HUES64 (cell line): Measurements from ENCODE around the gene PORCN.
"Not testable (repeated sequence)": the region's sequence is repeated elsewhere in the genome, so short reads cannot be mapped to it uniquely, and the experiment has no call there.

Source experiments
- H3K27ac ChIP-seq: 2 replicates; pipeline ENCODE4 v1.7.0; 2013; ENCODE audit warnings: low read depth, low read length, inconsistent platforms
- H3K27me3 ChIP-seq: 2 replicates; pipeline ENCODE4 v1.6.1; 2013; ENCODE audit warnings: mild to moderate bottlenecking, low read length; ENCODE audit not compliant: insufficient read depth
- H3K36me3 ChIP-seq: 2 replicates; pipeline ENCODE4 v1.6.1; 2013; ENCODE audit warnings: mild to moderate bottlenecking, low read length; ENCODE audit not compliant: insufficient read depth
- H3K4me1 ChIP-seq: 2 replicates; pipeline ENCODE4 v1.6.1; 2013; ENCODE audit warnings: mild to moderate bottlenecking, low read length, moderate library complexity; ENCODE audit not compliant: insufficient read depth
- H3K4me3 ChIP-seq: 2 replicates; pipeline ENCODE4 v1.5.1; 2013; ENCODE audit warnings: mild to moderate bottlenecking, low read length, moderate library complexity
- H3K9ac ChIP-seq: 2 replicates; pipeline ENCODE4 v1.6.1; 2013; ENCODE audit warnings: mild to moderate bottlenecking, low read depth, low read length
- H3K9me3 ChIP-seq: 2 replicates; pipeline ENCODE4 v1.6.1; 2013; ENCODE audit warnings: low read depth, low read length; ENCODE audit not compliant: insufficient read depth
- WGBS: fragments of 150-250, 120-280 bp; methylation state at CpG from one replicate; pipeline ENCODE4 v1.1.7; 2013; ENCODE audit warnings: missing lambda C conversion rate; 5-methylcytosine and 5-hydroxymethylcytosine counted together

PORCN gene

DNA sequence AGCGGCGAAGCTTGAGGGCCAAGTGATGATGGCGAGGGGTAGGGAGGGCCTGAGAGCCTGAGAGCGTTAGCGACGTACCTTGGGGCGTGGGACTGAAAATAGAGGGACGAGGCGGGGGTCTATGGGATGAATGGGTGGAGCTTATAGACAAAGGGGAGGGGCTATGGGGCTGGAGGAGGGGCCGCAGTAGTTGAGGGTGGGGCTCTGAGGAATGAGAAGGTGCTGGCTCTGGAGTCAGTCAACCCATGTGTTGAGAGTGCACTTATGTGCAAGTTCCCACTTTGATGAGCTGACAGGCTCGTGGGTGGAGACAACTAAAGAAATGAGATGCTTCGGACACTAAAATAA lies 31.2 kb downstream of the PORCN start:
- H3K4me3 ChIP-seq, result peak overlapping the region; percentile 84
- H3K9me3 ChIP-seq, result no peaks in the 10 kb centered on the region
- H3K9ac ChIP-seq, result peak overlapping the region; percentile 44; the same call in 1 of the 2 replicates
- H3K27me3 ChIP-seq, result no peaks in the 10 kb centered on the region
- 12% methylated on average over 12 of the region's 12 CpGs for WGBS
- H3K27ac ChIP-seq, result peak overlapping the region; percentile 60; the same call in 1 of the 2 replicates
- H3K4me1 ChIP-seq, result no peaks in the 10 kb centered on the region
- H3K36me3 ChIP-seq, result peaks cover 3% of the 10 kb centered on the region; the same call in 1 of the 2 replicates

- Histone ChIP-seq H3K9me3 (no peaks in the 10 kb centered on the region), H3K4me3 (peak overlapping the region; percentile 84), H3K36me3 (peaks cover 7% of the 10 kb centered on the region), H3K27me3 (no peaks in the 10 kb centered on the region), H3K9ac (no peak overlapping the region), H3K4me1 (no peaks in the 10 kb centered on the region), H3K27ac (no peak overlapping the region)
- 88% methylated on average over 7 of the region's 7 CpGs for WGBS
These were observed 31.7 kb downstream of the PORCN start for GRCh38 chrX:48540480-48540879.

GRCh38 chrX:48541140-48541814 lies 32.5 kb downstream of the PORCN start:
- H3K9me3 ChIP-seq, result no peaks in the 10 kb centered on the region
- H3K4me3 ChIP-seq, result no peak overlapping the region
- no peaks in the 10 kb centered on the region for H3K4me1 ChIP-seq
- no peak overlapping the region for H3K9ac ChIP-seq
- peaks cover 10% of the 10 kb centered on the region for H3K36me3 ChIP-seq
- no peaks in the 10 kb centered on the region for H3K27me3 ChIP-seq
- 95% methylated on average over 8 of the region's 10 CpGs for WGBS
- H3K27ac ChIP-seq, result no peak overlapping the region

GRCh38 chrX:48548871-48549270 lies 40.1 kb downstream of the PORCN start:
- Histone ChIP-seq H3K9ac (no peak overlapping the region), H3K27ac (no peak overlapping the region), H3K4me3 (no peak overlapping the region), H3K9me3 (no peaks in the 10 kb centered on the region), H3K4me1 (no peaks in the 10 kb centered on the region), H3K27me3 (no peaks in the 10 kb centered on the region), H3K36me3 (peaks cover 15% of the 10 kb centered on the region)
- WGBS, result 99% methylated on average over 3 of the region's 3 CpGs

GRCh38 chrX:48555731-48556325 lies 47.0 kb downstream of the PORCN start:
- H3K4me3 ChIP-seq, H3K36me3 ChIP-seq: not testable (repeated sequence)
- WGBS, result 82% methylated on average over 7 of the region's 9 CpGs

GRCh38 chrX:48558271-48558670 lies 49.5 kb downstream of the PORCN start:
- no peak overlapping the region for H3K9ac ChIP-seq
- no peak overlapping the region for H3K27ac ChIP-seq
- peaks cover 6% of the 10 kb centered on the region for H3K36me3 ChIP-seq
- no peaks in the 10 kb centered on the region for H3K9me3 ChIP-seq
- WGBS, result 95% methylated on average over 3 of the region's 4 CpGs
- no peaks in the 10 kb centered on the region for H3K4me1 ChIP-seq
- no peaks in the 10 kb centered on the region for H3K27me3 ChIP-seq
- no peak overlapping the region for H3K4me3 ChIP-seq

More at GRCh38 chrX:48555731-48556325, 47.0 kb downstream of the PORCN start:
- H3K4me1 ChIP-seq, H3K27ac ChIP-seq, H3K27me3 ChIP-seq, H3K9me3 ChIP-seq, H3K9ac ChIP-seq: not testable (repeated sequence)

GRCh38 chrX:48559636-48560035 lies 50.8 kb downstream of the PORCN start:
- 96% methylated on average over 24 of the region's 24 CpGs for WGBS
- H3K36me3 ChIP-seq, result peaks cover 6% of the 10 kb centered on the region
- no peaks in the 10 kb centered on the region for H3K27me3 ChIP-seq
- H3K4me3 ChIP-seq, result no peak overlapping the region
- no peak overlapping the region for H3K27ac ChIP-seq
- no peaks in the 10 kb centered on the region for H3K4me1 ChIP-seq
- H3K9ac ChIP-seq, result no peak overlapping the region
- no peaks in the 10 kb centered on the region for H3K9me3 ChIP-seq

- no peak overlapping the region for H3K9ac ChIP-seq
- no peak overlapping the region for H3K27ac ChIP-seq
- H3K4me1 ChIP-seq, result no peaks in the 10 kb centered on the region
- peaks cover 6% of the 10 kb centered on the region for H3K36me3 ChIP-seq
- no peaks in the 10 kb centered on the region for H3K9me3 ChIP-seq
- WGBS, result 90% methylated on average over 14 of the region's 14 CpGs
- no peak overlapping the region for H3K4me3 ChIP-seq
- no peaks in the 10 kb centered on the region for H3K27me3 ChIP-seq
These were observed 51.3 kb downstream of the PORCN start for GRCh38 chrX:48560056-48560455.

DNA sequence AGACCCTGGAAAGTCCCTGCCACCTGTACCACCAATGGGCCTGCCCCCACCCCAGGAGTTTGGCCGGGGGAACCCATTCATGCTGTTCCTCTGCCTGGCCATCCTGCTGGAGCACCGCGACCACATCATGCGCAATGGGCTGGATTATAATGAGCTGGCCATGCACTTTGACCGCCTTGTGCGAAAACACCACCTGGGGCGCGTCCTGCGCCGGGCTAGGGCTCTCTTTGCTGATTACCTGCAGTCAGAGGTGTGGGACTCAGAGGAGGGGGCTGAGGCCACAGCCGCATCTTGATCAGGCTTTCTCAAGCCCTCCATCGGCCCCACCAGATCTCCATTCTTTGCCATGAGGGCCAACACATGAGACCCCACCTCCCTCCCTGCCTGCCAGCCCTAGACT lies 51.9 kb downstream of the PORCN start:
- Histone ChIP-seq H3K9me3 (no peaks in the 10 kb centered on the region), H3K27me3 (no peaks in the 10 kb centered on the region), H3K36me3 (peaks cover 6% of the 10 kb centered on the region), H3K4me3 (no peak overlapping the region), H3K9ac (no peak overlapping the region), H3K4me1 (no peaks in the 10 kb centered on the region), H3K27ac (no peak overlapping the region)
- 97% methylated on average over 12 of the region's 12 CpGs for WGBS

- WGBS, result no CpG with 5 or more reads among the region's 1 CpG
These were observed 61.2 kb downstream of the PORCN start for GRCh38 chrX:48569958-48570357.

More at GRCh38 chrX:48569958-48570357, 61.2 kb downstream of the PORCN start:
- H3K9me3 ChIP-seq, result no peaks in the 10 kb centered on the region
- H3K4me1 ChIP-seq, result 0 out of 2 replicates have a peak, but pooled peaks cover under 1% of the 10 kb centered on the region
- H3K27ac ChIP-seq, result no peak overlapping the region
- no peaks in the 10 kb centered on the region for H3K27me3 ChIP-seq
- H3K36me3 ChIP-seq, result peaks cover 1% of the 10 kb centered on the region
- no peak overlapping the region for H3K9ac ChIP-seq
- H3K4me3 ChIP-seq, result no peak overlapping the region
